Kasumi-1 (cell line): Measurements from ENCODE around the gene ALDH3A2.
A peak's percentile ranks its signal among the peaks of the same experiment; 100 is the strongest.

Experiments
- DNase-seq, 2 experiments: peaks; one replicate each; lab custom pipeline; 2025; lab: John Stamatoyannopoulos, UW

ALDH3A2 gene

DNA sequence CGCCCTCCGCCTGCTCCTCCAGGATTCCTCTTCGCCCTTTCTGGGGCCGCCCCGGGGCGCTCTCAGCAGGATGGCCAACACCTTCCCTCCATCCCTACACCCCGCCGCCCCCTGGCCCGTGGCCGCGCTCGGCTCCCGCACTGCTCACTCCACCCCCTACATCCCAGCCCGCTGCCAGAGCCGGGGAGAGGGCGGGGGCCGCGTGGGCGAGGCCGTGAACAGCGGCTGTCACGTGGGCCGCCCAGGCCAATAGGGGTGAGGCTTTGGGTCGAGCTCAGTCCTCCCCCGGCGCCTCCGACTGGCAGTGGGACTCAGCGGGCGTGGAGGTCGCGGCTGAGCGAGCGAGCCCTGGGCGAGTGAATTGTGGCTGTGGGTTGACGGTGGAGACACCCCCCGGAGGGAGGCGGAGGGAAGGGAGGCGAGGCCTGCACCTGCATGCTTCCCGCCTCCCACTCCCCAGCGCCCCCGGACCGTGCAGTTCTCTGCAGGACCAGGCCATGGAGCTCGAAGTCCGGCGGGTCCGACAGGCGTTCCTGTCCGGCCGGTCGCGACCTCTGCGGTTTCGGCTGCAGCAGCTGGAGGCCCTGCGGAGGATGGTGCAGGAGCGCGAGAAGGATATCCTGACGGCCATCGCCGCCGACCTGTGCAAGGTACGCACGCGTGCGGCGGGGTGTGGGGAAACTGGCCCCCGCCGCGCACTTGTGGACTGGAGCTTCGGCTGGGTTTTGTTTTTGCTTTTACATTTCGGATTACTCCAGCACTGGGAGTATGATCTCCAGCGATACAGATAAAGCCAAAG is at the start of gene ALDH3A2:
Gene ALDH3A2, plus strand, starts transcription at position 277 of the 799 bp plus-strand sequence. Its CDS starts 221 bp downstream, at position 498.
- DNase-seq: peak; percentile 37 to 63

GRCh38 chr17:19610311-19610710 is 38.2 kb upstream of the ALDH3A2 start:
- no peak for DNase-seq

DNA sequence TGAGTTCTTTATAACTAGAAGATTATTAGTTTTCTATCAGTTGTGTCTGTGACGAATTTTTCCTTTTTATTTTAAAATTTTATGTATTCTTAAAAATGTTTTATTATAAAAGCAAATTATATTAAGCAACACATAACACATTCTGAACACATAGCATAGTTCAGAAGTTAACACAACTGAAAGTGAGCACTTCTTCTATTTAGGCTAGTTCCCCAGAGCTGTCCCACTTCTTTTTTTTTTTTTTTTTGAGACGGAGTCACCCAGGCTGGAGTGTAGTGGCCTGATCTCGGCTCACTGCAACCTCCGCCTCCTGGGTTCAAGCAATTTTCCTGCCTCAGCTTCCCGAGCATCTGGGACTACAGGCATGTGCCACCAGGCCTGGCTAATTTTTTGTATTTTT is 37.7 kb upstream of the ALDH3A2 start:
- no peak for DNase-seq

- no peak for DNase-seq
Measured at GRCh38 chr17:19613979-19614378, 34.6 kb upstream of the ALDH3A2 start.

DNA sequence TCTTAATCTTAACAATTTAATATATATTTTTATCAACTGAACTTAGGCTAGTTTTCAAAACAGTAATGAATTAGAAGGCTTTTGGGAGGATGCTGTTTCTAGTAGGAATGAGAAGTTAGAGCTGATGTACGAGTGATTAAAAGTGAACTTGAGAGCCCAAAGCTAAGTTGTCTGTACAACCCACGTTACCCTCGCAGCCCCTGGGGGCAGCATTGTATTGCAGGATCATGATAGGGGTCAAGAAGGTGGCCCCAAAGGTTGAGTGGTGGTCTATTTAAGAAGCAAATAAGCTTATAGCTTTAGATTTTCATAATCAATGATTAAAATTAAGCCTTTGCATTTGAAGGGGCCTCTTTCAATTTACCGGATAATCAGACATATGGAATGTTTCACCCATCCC is 33.7 kb upstream of the ALDH3A2 start:
- no peak for DNase-seq

DNA sequence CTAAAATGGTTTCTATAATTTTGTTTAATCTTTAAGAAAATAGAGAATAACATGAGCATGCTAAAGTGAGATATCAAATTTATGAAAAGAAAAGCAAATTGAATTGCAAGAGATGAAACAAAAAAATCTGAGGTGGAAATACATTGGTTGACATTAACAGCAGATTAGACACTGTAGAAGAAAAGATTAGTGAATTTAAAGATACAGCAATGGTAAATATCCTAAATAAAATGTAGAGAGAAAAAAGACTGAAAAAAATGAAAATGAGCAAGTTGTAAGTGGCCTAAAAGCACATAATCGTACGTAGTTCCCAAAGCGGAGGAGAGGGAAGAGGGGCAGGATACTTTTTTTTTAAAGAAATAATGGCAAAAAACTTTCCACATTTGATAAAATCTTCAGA is 30.5 kb upstream of the ALDH3A2 start:
- DNase-seq: no peak

- DNase-seq: no peak
Measured at GRCh38 chr17:19619705-19620325, 28.7 kb upstream of the ALDH3A2 start.

DNA sequence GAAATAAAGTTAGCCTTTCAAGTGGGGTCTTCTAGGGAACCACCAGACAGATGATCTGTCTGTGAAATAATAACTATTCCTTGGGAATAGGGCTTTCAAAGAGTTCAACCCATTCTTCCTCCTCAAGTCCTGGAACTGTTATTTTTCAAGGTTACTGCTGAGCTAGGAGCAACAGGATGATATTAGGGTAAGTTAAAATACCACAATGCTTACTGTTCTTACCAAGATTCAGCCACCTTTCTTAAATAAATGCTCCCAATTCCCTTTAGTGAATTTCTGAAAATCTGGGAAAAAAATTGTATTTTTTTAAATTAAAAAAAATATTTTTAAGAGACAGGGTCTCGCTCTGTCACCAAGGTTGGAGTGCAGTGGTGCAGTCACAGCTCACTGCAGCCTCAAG is 26.9 kb upstream of the ALDH3A2 start:
- DNase-seq: no peak

GRCh38 chr17:19626079-19626478 is 22.5 kb upstream of the ALDH3A2 start:
- DNase-seq: no peak

DNA sequence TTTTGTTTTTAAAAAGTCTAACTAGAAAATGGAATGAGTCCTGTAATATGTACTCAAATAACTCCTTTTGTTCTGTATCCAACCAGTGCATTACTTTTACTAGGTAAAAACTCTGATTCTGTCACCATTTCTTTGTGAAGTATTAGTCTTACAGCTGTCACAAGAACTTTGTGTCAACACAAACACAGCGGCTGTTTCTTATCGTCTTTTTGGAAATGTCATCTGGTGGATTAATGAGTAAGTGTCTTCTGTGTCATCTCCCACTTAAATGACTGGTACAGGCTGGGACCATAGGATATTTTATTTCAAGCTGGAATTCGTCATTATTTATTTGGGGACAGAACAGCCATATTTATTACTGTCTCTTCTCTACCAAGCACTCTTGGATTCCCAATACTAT is 19.1 kb upstream of the ALDH3A2 start:
- DNase-seq: no peak

- DNase-seq: no peak
Measured at GRCh38 chr17:19630035-19630434, 18.5 kb upstream of the ALDH3A2 start.

DNA sequence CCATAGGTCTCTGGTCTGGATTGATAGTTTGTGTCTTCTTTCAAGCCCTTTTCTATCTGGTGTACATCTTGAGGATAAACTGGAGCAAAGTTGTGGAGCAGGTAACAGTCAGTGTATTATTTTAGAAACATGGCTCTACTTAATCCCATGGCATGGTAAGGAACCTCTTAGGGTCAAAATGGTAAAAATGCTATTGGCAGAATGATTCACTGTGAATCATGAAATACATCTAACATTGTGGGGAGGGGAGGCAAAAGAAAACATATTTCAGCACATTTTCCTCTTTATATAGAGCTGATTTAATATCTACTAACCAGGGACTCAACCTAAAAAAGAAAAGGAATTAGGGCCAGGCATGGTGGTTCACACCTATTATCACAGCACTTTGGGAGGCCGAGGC is 17.9 kb upstream of the ALDH3A2 start:
- no peak for DNase-seq

GRCh38 chr17:19631905-19632304 is 16.6 kb upstream of the ALDH3A2 start:
- no peak for DNase-seq

DNA sequence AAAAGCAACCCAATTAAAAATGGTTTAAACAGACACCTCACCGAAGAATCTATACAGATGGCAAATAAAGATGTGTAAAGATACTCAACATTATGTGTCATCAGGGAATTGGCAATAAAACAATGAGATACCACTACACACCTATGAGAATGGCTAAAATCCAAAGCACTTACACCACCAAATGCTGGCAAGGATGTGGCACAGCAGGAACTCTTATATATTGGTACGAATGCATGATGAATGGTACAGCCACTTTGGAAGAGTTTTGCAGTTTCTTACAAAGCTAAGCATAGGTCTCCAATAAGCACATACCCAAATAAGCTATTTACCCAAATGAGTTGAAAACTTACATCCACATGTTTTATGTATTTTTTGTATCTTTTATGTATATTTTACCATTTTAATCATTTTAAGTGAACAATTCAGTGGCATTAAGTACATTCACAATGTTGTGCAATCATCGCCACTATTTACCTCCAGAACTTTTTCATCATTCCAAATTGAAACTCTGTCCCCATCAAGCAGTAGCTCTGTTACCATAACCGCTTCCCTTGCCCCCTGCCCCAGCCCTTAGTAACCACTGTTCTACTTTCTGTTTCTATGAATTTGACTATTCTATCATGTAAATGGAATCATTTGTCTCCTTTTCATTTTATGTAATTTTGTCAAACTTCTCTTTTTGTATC is 6.7 kb upstream of the ALDH3A2 start:
- no peak for DNase-seq

DNA sequence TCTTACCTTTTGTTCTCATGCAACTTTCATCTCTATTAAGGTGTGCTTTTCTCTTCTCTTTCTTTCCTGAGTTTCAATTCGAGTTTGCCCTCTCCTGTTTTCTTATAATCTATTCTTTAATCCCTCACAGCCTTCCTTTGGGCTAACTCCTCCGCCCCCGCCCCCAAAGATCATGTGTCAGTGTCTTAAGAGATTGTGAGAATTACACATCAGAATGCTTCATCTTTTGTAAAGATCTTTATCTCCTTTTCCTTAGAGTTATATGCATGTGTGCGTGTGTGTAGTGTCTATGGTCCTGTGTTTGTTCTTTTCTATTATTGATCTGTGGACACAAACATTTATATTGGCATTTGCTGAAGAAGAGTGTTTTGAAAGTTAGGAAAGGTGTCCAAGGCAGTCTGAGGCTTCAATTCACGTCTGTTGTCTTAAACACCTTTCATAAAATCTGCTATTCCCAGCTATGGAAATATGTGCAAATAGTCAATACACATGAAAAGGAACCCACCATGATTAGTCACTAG is 6.1 kb upstream of the ALDH3A2 start:
- DNase-seq: no peak

DNA sequence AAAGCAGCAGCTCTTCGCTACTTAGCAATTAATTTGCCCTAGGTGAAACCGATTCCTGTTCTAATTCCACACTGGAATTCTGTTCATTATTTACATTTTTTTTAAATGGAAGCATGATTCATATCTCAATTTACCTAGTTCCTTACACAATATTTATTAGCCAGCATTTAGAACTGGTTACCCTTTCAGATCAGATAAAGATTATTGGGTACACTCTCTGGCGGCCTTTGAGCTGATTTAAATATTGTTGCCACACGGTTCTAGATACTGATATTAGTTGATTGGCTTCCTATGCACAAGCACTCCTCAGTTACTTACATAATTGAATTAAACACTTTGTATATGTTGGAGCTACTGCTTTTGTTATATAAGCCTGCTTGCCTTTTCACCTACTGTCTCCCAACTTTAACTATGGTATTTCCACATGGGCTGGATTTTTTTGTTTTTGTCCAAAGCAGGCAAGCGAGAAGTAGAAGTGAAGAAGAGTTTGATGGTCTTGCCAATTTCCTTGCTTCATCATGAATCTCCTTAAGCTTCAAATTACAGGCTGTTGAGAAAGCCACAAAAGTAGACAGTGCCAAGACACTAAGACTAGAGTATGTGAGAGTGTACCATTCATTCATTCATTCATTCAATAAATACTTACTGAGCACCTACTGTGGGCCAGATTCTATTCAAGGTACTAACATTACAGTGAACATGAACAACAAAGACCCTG is 3.9 kb upstream of the ALDH3A2 start:
- no peak for DNase-seq

- DNase-seq: peak; percentile 13 to 20
Measured at GRCh38 chr17:19645734-19646201, 2.8 kb upstream of the ALDH3A2 start.

DNA sequence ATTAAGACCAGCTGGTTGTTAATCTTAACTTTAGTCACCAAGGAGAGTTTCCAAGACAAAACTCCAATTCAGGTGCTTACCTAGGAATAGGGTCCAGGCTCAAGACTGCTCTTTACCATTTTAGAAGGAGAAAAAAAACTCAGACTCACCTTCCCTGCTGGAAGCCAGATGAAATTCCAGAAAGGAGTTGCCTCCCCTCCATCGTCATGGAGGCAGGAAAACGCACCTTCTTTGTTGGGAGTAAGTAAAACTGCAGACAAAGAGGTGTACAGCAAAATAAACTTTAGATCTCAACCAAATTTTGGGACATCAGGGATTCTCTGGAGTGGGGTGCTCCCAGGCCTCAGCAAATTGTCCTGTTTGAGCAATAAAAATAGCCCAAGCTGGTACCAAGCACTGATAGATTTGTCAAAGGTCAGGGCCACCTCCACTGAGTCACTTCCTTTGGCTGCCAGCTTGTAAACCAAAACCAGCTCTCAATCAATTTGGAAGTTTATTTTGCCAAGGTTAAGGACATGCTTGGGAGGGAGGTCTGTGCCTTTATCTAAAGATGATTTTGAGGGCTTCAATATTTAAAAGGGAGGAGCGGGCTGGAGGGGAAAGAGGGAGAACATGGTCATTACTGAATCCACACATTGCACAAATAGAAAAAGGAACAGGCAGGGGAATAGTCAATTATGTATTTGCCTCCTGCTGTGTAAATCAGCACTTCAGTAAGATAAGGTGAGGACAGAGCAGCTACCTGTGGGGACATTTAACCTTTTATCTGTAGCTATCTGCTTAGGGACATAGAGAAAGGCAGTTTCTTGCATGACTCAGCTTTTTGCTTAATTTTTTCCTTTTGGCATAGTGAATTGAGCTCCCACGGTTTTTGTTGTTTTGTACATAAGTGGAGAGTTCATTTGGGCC is 1.5 kb upstream of the ALDH3A2 start:
- no peak for DNase-seq

DNA sequence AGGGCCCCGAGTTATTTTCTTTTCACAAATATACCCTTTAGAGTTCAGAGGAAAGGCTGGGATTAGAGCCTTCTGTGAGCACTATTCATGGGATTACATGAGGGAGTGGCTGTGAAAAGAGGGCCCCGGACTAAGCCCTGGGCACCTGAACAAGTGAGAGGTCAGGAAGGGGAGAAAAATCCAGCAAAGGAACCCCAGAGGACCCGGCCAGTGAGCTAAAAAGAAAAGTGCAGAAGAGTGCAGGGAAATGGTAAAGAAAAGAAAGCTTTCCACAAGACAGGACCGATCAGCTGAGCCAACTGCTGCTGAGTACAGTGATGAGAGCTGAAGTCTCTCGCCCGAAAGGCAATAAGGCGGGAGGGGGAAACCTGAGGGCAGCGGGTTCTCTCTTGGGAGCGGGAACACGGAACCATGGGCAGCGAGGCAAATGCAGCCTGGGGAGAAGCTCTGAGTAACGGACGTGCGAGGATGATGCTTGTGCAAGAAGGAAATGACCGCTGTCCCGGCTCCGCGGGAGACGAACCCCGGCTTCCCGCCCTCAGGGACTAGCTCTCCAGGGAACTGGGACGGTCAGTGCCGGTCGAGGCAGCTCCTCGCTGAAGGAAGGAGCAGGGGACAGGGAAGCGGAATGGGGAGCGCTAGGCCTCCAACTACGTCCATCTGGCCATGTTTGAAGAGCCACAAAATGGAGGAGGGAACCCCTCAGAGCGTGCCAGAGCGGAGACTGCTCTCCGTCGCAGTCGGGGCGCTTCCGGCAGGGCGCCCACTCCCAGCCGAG is 665 bp upstream of the ALDH3A2 start:
- peak; percentile 26 to 27 for DNase-seq

DNA sequence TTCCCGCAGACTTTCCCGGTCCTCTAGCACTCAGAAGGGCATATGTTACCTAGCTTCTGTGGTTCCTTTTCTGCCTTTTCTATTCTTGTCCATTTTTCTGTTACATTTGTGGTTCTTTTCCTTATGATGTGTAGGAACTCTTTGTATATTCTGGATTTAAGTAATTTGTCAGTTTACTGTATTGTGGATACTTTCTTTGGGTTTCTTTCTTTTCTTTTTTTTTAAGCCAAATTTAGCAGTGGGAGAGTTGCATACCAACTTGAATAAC is 657 bp downstream of the ALDH3A2 start:
- DNase-seq: no peak
